HG03558 (cell line): ENCODE measurements around the gene ADGRL2.

Experiments used
- ATAC-seq: cut with Tn5 transposase; IDR thresholded peaks from one replicate; pipeline ENCODE4 v1.9.1; 2021; ENCODE audit warnings: moderate number of reproducible peaks; ENCODE audit not compliant: unreplicated experiment; ENCODE audit errors: extremely low read depth

The ADGRL2 gene

GRCh38 chr1:81974883-81975555 is 174.3 kb downstream of the ADGRL2 start:
- ATAC-seq = no peak

DNA sequence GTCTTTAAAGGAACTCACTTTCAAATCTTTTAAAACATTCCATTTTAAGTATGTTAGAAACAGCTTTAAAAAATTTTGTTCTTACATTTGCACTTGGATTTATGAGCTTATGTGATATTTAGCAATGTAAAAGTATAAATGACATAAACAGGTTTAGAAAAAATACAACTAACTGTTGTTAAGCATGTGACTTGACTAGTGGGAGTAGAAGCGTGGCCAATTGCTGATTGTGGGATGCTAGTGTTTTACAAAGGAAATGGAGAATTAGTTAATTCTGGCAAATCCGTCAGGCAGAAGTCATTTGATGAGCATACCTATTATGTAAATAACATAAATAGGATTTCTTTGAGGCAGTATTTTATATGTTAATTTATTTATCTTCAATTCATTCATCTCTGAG is 175.8 kb downstream of the ADGRL2 start:
- no peak for ATAC-seq

- ATAC-seq = no peak
Measured at GRCh38 chr1:81978945-81979344, 178.2 kb downstream of the ADGRL2 start.

DNA sequence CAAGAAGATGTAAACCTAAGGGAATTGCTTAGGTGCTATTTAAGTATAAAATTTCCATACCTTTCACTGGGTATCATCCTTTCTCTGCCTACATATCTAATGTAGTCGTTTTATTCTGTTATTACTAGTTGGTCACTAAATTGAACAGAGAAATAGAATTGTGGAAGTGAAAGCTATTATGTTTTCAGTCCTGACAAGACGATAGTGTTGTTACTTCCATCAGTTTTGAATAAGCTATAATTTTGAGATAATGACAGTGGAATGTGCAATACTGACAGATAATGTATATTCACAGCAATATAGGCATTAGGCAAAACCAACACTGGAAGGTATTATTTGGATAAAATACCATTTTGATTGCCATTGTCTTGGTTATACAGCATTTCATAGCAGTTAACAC is 181.8 kb downstream of the ADGRL2 start:
- no peak for ATAC-seq

GRCh38 chr1:81989524-81989923 is 188.8 kb downstream of the ADGRL2 start:
- no peak for ATAC-seq

- no peak for ATAC-seq
Measured at GRCh38 chr1:81990241-81990640, 189.5 kb downstream of the ADGRL2 start.

DNA sequence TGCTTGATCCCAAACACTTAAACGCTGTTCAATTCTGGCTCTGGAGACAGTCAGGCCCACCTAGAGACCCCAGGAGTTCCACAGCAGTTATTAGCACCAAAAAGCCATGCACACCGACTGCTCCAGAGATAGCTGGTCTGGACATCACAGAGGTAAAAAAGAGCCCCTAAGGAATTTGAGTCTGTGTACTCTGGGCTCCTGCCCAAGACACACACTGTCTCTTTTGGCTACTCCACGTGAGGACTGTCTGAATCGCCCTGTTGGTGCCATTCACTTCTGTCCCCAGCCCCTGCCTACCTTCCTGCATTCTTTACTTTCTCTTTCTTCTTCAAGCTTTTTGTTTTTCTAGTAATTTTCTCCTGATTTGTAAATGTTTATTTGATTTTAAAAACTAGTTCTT is 197.4 kb downstream of the ADGRL2 start:
- ATAC-seq = no peak

- no peak for ATAC-seq
Measured at GRCh38 chr1:81999364-81999763, 198.6 kb downstream of the ADGRL2 start.

DNA sequence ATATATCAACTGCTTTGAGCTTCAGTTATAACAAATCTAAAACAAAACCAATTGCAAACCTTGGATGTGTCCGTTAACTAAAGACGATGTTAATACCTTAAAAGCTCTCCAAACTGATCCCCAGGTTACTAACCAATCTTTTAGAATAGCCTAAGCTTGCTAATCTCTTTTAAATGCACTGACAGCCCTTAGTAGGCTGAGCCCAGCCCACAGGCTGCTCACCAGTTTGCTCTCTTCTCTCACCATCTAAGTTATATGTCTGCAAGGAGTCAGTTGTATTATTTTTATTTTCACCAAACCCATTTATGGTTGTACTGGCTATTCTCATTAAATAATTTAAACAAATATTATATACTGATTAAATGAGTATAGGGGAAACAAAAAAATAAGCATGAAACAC is 199.5 kb downstream of the ADGRL2 start:
- no peak for ATAC-seq

GRCh38 chr1:82001345-82001744 is 200.6 kb downstream of the ADGRL2 start:
- no peak for ATAC-seq

- no peak for ATAC-seq
Measured at GRCh38 chr1:82007804-82008203, 207.1 kb downstream of the ADGRL2 start.

- no peak for ATAC-seq
Measured at GRCh38 chr1:82013702-82014101, 213.0 kb downstream of the ADGRL2 start.

DNA sequence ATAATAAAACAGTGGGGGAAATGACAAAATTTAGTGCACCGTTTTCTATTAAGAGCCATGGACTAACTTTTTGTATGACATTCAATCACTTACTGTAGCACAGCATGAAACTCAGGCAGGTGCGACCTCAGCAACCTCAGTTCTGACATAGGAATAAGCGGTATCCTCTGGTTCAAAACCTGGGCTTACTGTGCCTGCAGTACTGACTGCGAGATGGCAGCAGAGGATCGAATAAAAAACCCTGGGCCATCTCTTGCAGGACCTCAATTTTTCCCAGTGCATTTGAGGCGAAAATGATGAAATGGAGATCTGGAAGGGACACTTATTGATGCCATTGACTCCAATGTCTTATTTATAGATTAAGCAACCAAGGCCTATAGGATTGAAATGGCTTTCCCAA is 214.7 kb downstream of the ADGRL2 start:
- ATAC-seq = no peak

DNA sequence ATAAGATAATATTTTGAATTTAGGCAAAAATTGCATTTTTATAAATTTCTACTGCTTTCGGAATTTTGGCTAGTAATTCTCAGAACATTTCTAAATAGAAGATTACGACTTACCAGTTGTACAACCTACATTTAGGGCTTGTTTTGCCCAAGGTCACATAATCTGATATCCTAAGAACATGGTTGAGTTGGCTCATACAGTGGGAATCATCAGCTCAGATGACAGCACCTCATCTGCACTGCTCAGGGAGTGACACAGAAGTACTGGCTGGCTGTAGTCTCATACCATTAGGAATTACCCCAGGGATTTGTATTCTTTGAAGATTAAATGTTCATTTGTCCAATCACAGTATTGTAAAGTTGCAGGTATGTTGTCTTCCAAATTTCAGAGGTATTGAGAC is 217.6 kb downstream of the ADGRL2 start:
- no peak for ATAC-seq

GRCh38 chr1:82019508-82019907 is 218.8 kb downstream of the ADGRL2 start:
- no peak for ATAC-seq

GRCh38 chr1:82030830-82031229 is 230.1 kb downstream of the ADGRL2 start:
- no peak for ATAC-seq

DNA sequence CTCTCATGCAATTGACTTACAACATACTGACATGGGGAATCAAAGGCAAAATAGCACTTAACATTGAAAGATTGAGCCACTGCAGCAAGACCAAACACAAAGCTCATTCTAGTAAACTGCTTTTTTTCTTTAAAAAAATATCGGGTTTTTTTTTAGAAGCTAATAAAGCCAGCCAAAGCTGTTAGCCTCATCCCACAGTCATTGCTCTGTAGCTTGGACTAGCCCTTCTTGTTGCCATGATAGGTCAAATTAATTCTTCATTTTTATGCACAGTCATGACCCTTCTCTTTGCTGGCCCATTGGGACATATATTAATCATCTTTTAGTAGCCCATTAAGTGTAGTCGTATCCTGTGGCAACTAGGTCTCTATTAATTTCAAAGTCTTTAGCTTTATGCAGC is 231.3 kb downstream of the ADGRL2 start:
- ATAC-seq = no peak

DNA sequence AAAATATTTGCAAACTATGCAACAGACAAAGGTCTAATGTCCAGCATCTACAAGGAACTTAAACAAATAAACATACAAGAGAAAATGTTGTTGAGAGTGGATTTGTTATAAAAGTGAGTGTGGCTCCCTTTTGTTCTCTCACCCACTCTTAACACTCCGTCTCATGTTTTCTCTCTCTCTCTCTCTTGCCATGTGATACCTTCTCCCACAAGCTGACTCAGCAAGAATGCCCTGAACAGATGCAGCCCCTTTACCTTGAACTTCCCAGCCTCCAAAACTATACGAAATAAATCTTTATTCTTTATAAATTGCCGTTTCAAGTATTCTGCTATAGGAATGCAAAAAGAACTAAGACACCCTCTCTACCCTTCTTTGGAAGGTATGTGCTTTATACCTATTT is 234.1 kb downstream of the ADGRL2 start:
- no peak for ATAC-seq
